PC-9 (cell line): ENCODE data around the gene IER3.

ENCODE experiments used
- CTCF ChIP-seq: fragments of 200-600 bp; sonication (generic); conservative IDR thresholded peaks from 2 replicates; pipeline ENCODE4 v1.6.1; 2017; ENCODE audit warnings: mixed run types, antibody characterized with exemption, mild to moderate bottlenecking, moderate library complexity
- EZH2 ChIP-seq: fragments of 200-600 bp; sonication (generic); IDR thresholded peaks from 2 replicates; pipeline ENCODE4 v1.8.0; 2017; ENCODE audit warnings: antibody characterized with exemption, low read depth

- TF ChIP-seq EZH2 (no peak), CTCF (no peak)
These were observed 30.4 kb upstream of the IER3 start for GRCh38 chr6:30774701-30775100.
